Measurements from ENCODE around the gene GRK5. TPM values are rescaled to one million over a fixed set of nuclear protein-coding genes. Genes with fewer than 3 reads are reported as not detected.

GRK5 gene
- total RNA-seq, 1 donor, result 20.5 TPM

- no peak overlapping the region for H3K4me3 ChIP-seq (ENCODE audit: low read depth, low read length)
- no peak for DNase-seq (ENCODE audit: low read depth)
- no peak for TF ChIP-seq CTCF (IDR thresholded peaks at IDR 0.05; ENCODE audit: insufficient read depth, low read length)
Measured at GRCh38 chr10:119444866-119445265, 237.5 kb downstream of the GRK5 start.

- H3K4me3 ChIP-seq (ENCODE audit: low read depth, low read length), result no peak overlapping the region
- peak; percentile 96 for TF ChIP-seq CTCF (IDR thresholded peaks at IDR 0.05; ENCODE audit: insufficient read depth, low read length)
- DNase-seq (ENCODE audit: low read depth), result peak; percentile 78
Measured at GRCh38 chr10:119445311-119445934, 238.1 kb downstream of the GRK5 start.

GRCh38 chr10:119445935-119446317 is 238.6 kb downstream of the GRK5 start:
- TF ChIP-seq CTCF (IDR thresholded peaks at IDR 0.05; ENCODE audit: insufficient read depth, low read length), result no peak
- no peak for DNase-seq (ENCODE audit: low read depth)
- no peak overlapping the region for H3K4me3 ChIP-seq (ENCODE audit: low read depth, low read length)

- DNase-seq (ENCODE audit: low read depth), result no peak
- TF ChIP-seq CTCF (IDR thresholded peaks at IDR 0.05; ENCODE audit: insufficient read depth, low read length), result no peak
- no peak overlapping the region for H3K4me3 ChIP-seq (ENCODE audit: low read depth, low read length)
Measured at GRCh38 chr10:119446441-119447277, 239.3 kb downstream of the GRK5 start.

GRCh38 chr10:119447421-119447820 is 240.1 kb downstream of the GRK5 start:
- no peak overlapping the region for H3K4me3 ChIP-seq (ENCODE audit: low read depth, low read length)
- no peak for DNase-seq (ENCODE audit: low read depth)
- no peak for TF ChIP-seq CTCF (IDR thresholded peaks at IDR 0.05; ENCODE audit: insufficient read depth, low read length)

- no peak overlapping the region for H3K4me3 ChIP-seq (ENCODE audit: low read depth, low read length)
- no peak for TF ChIP-seq CTCF (IDR thresholded peaks at IDR 0.05; ENCODE audit: insufficient read depth, low read length)
- DNase-seq (ENCODE audit: low read depth), result peak; percentile 55
Measured at GRCh38 chr10:119447823-119448546, 240.6 kb downstream of the GRK5 start.

All from fibroblast of the aortic adventitia (primary cell).